Measurements from ENCODE around the gene S1PR3.

DNA sequence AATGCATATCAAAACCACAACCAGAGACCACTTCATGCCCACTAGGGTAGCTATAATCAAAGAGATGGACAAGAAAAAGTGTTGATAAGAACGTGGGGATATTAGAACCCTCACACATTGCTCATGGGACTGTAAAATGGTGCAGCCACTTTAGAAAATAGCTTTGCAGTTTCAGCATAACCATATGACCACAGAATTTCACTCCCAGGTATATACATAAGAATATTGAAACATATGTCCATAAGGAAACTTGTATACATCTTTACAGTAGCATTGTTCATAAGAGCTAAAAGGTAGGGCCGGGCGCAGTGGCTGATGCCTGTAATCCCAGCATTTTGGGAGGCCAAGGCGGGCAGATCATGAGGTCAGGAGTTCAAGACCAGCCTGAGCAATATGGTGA lies 56.4 kb downstream of the S1PR3 start:
- no peak for TF ChIP-seq POLR2A (IDR thresholded peaks at IDR 0.05)
- no peak for TF ChIP-seq CTCF (IDR thresholded peaks at IDR 0.05)

All from thyroid gland (tissue), 4 donors.